HepG2 (cell line): ENCODE measurements around the gene SIVA1. TPM values are rescaled to one million over a fixed set of nuclear protein-coding genes. Genes with fewer than 3 reads are reported as not detected.

ENCODE experiments used
- AGO2 ChIP-seq: fragments of 200-400 bp; formaldehyde crosslinking; optimal IDR thresholded peaks from 2 replicates; pipeline ENCODE3; 2017; ENCODE audit warnings: mild to moderate bottlenecking, low read depth, low read length, moderate library complexity
- ARID4A ChIP-seq: sonication (generic); formaldehyde crosslinking; IDR thresholded peaks from 2 replicates; pipeline ENCODE4 v1.5.0; 2020; ENCODE audit warnings: mild to moderate bottlenecking, missing genetic modification reagents, borderline replicate concordance
- BCL6 ChIP-seq: IDR thresholded peaks from 2 replicates; pipeline ENCODE4 v1.6.1; 2016; ENCODE audit warnings: missing genetic modification reagents, missing compliant biosample characterization
- EEA1 ChIP-seq: sonication (generic); formaldehyde crosslinking; IDR thresholded peaks from 2 replicates; pipeline ENCODE4 v1.5.1; 2020; ENCODE audit warnings: mild to moderate bottlenecking, missing genetic modification reagents, borderline replicate concordance
- FOXK1 ChIP-seq: sonication (generic); formaldehyde crosslinking; IDR thresholded peaks from 2 replicates; pipeline ENCODE4 v1.4.0; 2020; ENCODE audit warnings: low read depth, missing genetic modification reagents, borderline replicate concordance
- MTA1 ChIP-seq: sonication (generic); formaldehyde crosslinking; IDR thresholded peaks from 2 replicates; pipeline ENCODE4 v1.4.0; 2020; ENCODE audit warnings: missing genetic modification reagents, mild to moderate bottlenecking, borderline replicate concordance
- NFKBIZ ChIP-seq: IDR thresholded peaks from 2 replicates; pipeline ENCODE4 v1.6.1; 2018; ENCODE audit warnings: missing genetic modification reagents, missing compliant biosample characterization
- STAT5B ChIP-seq: sonication (generic); formaldehyde crosslinking; IDR thresholded peaks from 2 replicates; pipeline ENCODE4 v1.4.0; 2020; ENCODE audit warnings: missing genetic modification reagents
- TBX3 ChIP-seq: fragments of 450-650 bp; IDR thresholded peaks from 2 replicates; pipeline ENCODE4 v1.6.1; 2017; ENCODE audit warnings: antibody characterized with exemption, mild to moderate bottlenecking, inconsistent platforms, borderline replicate concordance
- ZBTB37 ChIP-seq: sonication (generic); formaldehyde crosslinking; IDR thresholded peaks from 2 replicates; pipeline ENCODE4 v1.4.0; 2020; ENCODE audit warnings: mild to moderate bottlenecking, missing genetic modification reagents
- ZFP41 ChIP-seq: sonication (generic); formaldehyde crosslinking; IDR thresholded peaks from 2 replicates; pipeline ENCODE4 v1.4.0; 2020; ENCODE audit warnings: mild to moderate bottlenecking, missing genetic modification reagents, borderline replicate concordance
- ZNF33A ChIP-seq: sonication (generic); formaldehyde crosslinking; IDR thresholded peaks from 2 replicates; pipeline ENCODE4 v1.5.1; 2020; ENCODE audit warnings: missing genetic modification reagents, mild to moderate bottlenecking, moderate library complexity, borderline replicate concordance
- ZNF746 ChIP-seq: sonication (generic); formaldehyde crosslinking; IDR thresholded peaks from 2 replicates; pipeline ENCODE4 v1.8.0; 2022; ENCODE audit warnings: mild to moderate bottlenecking, missing genetic modification reagents
- ZNF761 ChIP-seq: sonication (generic); formaldehyde crosslinking; conservative IDR thresholded peaks from 2 replicates; pipeline ENCODE4 v1.4.0; 2020; ENCODE audit warnings: mild to moderate bottlenecking, missing genetic modification reagents
- polyA plus RNA-seq, 8 experiments: library from polyadenylated mRNA; depleted of rRNA in 3 of 8; stranded (reverse) in 7 of 8; unstranded in 1 of 8; fragments of >200 nt; fragmentation: Illumina TruSeq in 4 of 8; extraction: Trizol in 4 of 8; gene quantifications; 2 replicates each; pipeline versions ENCODE4 v1.2.1 to v1.2.3, GENCODE V29; 2011 to 2016; ENCODE audit warnings: low read depth in 4 of 8, missing spikeins in 1 of 8, mixed read lengths in 1 of 8; ENCODE audit not compliant: insufficient read depth in 1 of 8
- total RNA-seq, 5 experiments: library from RNA; depleted of rRNA; stranded (reverse); fragments of >200 nt; fragmentation: Illumina TruSeq; extraction: Trizol; gene quantifications; 2 replicates each; pipeline ENCODE4 v1.2.3, GENCODE V29; 2016; ENCODE audit warnings: low read depth in 1 of 5

SIVA1 gene
- total and polyA plus RNA-seq, 2 of the 13 experiments (the other 11 are each of a cell fraction or from before 2014, with no cell fraction given), result 123 to 186 TPM

- TF ChIP-seq ZNF33A (CRISPR knock-in tag), result no peak
- TF ChIP-seq BCL6, result no peak
- peak; percentile 63; the same call in 1 of the 2 replicates for TF ChIP-seq MTA1 (CRISPR knock-in tag)
- peak; percentile 69 for TF ChIP-seq ARID4A (CRISPR knock-in tag)
- TF ChIP-seq NFKBIZ (CRISPR knock-in tag), result 0 out of 2 replicates have a peak, but pooled peaks have one; percentile 22
- no peak for TF ChIP-seq ZBTB37 (CRISPR knock-in tag)
- 0 out of 2 replicates have a peak, but pooled peaks have one; percentile 44 for TF ChIP-seq ZFP41 (CRISPR knock-in tag)
- TF ChIP-seq AGO2, result peak; percentile 22
- TF ChIP-seq FOXK1 (CRISPR knock-in tag), result peak; percentile 29; the same call in 1 of the 2 replicates
- no peak for TF ChIP-seq STAT5B (CRISPR knock-in tag)
- no peak; the same call in 1 of the 2 replicates for TF ChIP-seq ZNF746 (CRISPR knock-in tag)
- TF ChIP-seq ZNF761, result 0 out of 2 replicates have a peak, but pooled peaks have one; percentile 51
- no peak for TF ChIP-seq TBX3
- TF ChIP-seq EEA1 (CRISPR knock-in tag), result 0 out of 2 replicates have a peak, but pooled peaks have one; percentile 69
- TF ChIP-seq, all 625 proteins: peak for 137
Observed at GRCh38 chr14:104800771-104801519, 48.0 kb downstream of the SIVA1 start, which contains the start of gene ZBTB42 (continued).
